GM21528 (cell line): ENCODE measurements around the gene ATP8A1.

Experiments
- ATAC-seq: cut with Tn5 transposase; IDR thresholded peaks from one replicate; pipeline ENCODE4 v1.9.1; 2021; ENCODE audit warnings: mild to moderate bottlenecking, moderate library complexity; ENCODE audit not compliant: unreplicated experiment, low FRiP score

The ATP8A1 gene

DNA sequence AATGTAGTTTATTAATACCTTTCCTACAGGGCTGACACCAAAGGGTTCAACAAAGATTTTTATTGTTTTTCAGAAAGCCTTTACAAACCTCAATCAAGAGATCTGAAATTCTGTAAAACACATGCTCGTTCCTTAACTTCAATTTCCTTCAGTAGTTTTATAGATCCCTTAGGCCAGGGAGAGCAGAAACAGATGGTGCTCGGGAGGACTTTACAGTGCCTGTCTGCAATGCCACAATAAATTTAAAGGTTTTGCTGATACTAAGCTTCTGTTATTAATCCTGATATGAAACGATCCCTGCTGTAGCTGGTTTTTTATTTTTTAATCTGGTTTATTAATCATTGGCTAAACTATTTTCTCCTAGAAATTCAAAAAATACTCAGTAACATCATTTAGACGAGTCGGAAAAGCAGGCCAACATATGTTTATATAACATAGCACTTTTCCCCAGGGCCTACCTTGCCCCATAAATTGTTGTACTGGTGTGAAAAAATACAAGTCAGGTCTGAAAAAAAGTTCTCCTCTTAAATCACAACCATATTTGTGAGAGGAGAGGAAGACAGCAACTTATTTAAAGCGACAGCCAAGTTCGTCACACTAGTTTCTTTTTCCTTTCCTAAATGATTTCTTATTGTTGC lies 219.9 kb downstream of the ATP8A1 start:
- no peak for ATAC-seq

DNA sequence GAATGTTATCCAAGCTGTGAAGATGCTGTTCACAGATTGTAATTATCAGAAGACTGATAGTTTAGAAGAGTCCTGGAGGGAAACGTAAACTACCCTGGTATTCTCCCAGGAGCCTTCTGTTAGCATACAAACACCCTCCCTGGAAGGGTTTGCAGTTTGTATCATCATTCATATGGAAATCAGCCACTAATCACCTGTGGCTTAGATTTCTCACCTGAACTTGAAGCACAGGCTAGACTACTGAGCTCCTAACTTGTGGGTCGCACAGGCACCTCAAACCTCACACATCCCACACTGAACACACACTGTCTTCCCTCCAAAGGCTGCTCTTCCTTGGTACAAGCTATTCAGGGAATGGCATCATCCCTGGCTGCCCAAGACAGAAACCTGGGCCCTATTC lies 228.9 kb downstream of the ATP8A1 start:
- ATAC-seq = no peak

GRCh38 chr4:42425146-42426065 lies 231.5 kb downstream of the ATP8A1 start:
- ATAC-seq = no peak

DNA sequence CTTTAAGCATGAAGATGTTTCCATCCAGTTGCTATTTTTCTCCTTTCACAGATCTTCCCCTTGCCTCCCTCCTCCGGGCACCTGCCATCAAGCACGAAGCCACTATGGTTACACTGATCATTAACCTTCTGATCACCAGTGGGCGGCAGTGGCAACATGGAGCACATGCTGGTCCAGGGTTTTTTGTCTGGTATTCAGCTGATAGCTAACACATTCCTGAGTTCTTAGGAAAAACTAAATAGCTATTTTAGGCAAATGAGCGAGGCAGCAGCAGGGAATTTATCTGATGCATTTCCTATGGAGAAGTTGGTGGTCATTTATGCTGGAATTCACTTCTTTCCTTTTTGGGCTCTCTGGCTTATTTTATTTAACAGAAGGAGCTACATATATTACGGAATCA lies 236.8 kb downstream of the ATP8A1 start:
- ATAC-seq = no peak

DNA sequence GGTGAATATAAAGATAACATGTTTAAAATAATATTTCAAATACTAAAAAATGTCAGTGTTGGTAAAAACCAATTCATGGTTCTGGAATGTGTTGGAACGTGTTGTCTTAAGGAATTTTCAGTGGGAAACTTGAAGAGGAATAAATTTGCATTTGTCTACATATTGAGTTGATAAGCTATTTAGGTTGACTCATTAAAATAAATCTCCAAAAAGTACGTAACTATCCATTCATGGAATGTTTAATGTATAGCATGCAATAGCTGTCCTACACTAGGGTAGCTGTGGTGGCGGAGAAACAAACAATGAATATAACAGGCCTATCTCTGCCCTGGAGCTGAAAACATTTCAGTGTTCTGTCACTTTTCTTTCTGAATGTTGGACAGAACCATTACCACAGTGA lies 239.4 kb downstream of the ATP8A1 start:
- ATAC-seq = no peak

DNA sequence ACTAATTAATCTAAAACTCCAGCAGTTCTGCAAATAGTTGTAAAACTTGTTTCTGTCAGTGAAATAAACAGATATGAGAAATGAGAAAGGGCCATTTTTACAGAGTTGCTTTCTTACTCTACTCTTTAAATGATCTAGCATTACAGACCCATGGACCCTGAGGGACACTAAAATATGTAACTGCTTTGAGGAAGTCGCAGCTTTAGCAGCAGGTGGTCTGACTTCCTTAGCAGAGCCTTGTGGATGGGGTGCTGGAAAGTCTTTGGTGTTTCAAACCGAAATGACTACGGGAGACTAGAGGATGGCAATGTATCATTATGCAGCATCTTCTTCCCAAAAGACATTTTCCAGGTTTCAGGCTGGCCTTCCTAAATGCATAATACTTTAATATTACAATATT lies 240.9 kb downstream of the ATP8A1 start:
- ATAC-seq = no peak

- ATAC-seq = no peak
Observed at GRCh38 chr4:42415281-42415680, 241.6 kb downstream of the ATP8A1 start.

DNA sequence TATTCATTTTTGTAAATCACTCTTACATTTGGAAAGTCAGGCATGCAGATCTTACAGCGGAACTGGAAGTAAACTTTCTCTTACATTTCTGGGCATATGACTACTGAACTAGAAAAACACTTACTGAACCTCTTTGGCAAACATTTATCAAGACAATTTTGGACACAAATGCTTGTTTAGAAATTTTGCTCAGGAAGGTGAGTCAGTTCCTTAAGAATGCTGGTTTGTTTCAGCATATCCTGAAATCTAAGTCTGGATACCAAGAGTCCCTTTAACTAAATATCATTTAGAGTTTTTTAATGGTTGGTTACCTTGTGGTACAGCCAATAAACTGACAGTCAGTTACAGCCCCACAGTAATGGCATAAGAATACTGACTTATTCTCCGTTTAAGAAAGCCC lies 244.7 kb downstream of the ATP8A1 start:
- no peak for ATAC-seq

DNA sequence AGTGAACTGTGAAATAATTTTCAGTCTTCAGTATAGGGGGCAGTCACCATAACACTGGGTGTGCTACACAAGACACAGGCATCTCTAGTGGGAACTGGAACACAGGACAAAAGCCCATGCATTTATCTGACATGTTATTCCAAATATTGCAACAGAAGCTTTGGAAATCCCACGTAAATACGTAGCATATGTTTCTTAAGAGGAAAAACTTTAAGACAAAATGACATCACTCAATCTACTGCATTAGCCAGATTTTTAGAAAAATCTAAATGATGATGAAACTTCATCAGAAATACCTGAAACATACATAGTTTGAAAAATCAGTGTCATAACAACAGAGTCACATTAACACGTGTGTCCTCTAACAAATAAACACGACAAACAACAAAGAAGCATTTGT lies 245.1 kb downstream of the ATP8A1 start:
- no peak for ATAC-seq

GRCh38 chr4:42410446-42410845 lies 246.5 kb downstream of the ATP8A1 start:
- ATAC-seq = no peak

GRCh38 chr4:42404001-42404400 lies 252.9 kb downstream of the ATP8A1 start:
- ATAC-seq = no peak

GRCh38 chr4:42401171-42401570 lies 255.7 kb downstream of the ATP8A1 start:
- ATAC-seq = no peak

- ATAC-seq = no peak
Observed at GRCh38 chr4:42399393-42399792, 257.5 kb downstream of the ATP8A1 start.

DNA sequence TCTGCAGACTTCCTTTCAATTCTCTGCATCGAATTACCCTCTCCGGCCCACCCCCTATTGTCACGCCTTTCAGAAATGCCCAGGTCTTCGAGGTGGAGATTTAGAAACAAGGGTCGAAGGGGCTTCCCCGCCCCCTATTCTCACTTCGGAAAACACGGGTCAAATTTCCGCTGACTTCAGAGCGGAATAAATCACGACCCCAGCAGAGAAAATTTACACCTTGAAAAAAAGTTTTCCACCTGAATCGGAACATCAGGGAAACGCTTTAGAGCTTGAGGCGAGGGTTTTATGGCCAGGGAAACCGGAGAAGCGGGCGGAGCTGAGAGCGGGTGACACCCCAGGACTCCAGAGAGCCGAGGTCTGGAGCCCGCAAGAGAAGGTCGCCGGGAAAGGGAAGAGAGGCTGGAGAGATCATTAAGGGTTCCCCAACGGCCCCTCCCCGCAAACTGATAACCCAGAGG lies 258.0 kb downstream of the ATP8A1 start:
- ATAC-seq = no peak

- ATAC-seq = peak; percentile 43
Observed at GRCh38 chr4:42398171-42398870, 258.6 kb downstream of the ATP8A1 start.

- ATAC-seq = peak; percentile 60
Observed at GRCh38 chr4:42397635-42398170, 259.2 kb downstream of the ATP8A1 start.

DNA sequence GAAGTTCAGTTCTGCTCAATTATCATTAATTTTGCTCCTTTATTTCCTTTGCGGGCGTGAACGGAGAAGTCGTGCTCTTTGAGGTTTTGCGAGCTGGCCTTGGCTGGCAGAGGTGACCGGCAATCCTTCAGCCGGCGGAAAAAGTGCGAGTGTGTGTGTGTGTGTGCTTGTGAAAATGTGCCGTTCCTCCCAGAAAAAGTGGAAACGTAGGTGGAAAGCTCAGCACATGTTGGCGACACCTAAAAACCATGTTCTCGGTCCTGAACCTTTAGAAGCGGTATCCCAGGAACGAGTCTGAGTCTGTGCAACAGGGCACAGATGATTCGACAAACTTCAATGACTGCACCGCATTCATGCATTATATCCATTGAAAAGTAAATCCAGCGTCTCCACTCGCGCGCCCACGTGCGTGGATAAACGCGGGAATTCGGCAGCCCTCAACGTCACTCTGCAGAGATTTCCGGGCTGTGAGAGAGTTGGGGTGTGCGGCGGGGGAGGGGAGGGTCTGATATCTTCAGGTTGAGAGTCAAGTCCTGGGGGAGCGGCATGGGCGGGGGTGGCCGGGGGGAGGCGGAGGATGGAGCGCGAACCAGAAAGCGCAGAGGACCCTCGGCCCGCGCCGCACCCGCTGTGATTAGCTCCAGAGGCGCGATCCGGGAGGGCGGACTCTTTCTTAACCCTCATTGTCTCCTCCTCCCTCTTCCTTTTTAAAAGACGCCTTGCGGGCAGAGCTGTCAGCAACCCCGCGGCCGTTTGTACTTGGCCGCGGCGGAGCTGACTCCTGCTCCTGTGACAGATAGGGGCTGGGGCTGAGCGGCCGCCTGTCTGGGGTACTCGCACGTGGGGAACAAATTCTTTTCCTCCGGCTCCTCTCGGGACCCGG lies 259.9 kb downstream of the ATP8A1 start, which contains the start of gene SHISA3:
Gene SHISA3, plus strand, starts transcription at position 737 of the 883 bp plus-strand sequence. CDS start 569 bp downstream, outside the sequence.
- ATAC-seq = peak; percentile 51

- ATAC-seq = no peak
Observed at GRCh38 chr4:42396361-42396751, 260.5 kb downstream of the ATP8A1 start.

DNA sequence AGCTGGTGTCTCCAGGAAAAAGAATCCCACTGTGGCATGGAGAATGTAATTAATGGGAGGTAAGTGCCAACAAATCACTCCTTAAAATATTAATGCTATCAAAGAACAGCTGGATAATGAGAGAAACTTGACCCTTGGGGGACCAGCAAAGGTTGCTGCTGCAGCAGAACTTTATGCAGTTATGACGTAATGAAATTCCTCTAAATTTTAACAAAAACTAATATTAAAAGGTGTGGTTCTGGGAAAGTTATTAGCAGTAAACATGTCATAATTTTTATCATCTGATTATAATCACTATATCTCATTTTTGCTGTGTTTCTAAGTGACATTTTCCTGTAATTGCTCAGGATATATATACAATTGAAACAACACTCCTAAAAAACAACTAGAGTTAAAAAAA lies 261.3 kb downstream of the ATP8A1 start:
- no peak for ATAC-seq

DNA sequence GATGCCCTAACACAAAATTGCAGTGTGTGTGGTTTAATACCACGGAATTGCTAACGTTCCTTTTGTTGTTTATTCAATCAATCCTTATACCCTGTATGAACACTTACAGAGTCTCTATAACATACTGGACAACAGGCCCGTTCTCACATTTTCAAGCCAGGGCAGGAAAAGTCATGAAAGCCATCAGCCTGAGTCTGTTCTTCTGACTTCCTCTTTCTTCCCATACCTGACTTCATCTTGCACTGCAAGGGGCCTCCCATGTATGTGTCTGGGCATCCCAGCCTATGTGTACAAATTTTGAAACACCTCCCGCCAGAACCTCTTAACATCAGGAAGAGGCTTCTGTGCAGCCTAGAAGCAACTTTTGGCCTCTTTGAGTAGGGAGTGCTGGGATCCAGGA lies 264.5 kb downstream of the ATP8A1 start:
- no peak for ATAC-seq
